ENCODE results near the gene SZT2. TPM values are rescaled to one million over a fixed set of nuclear protein-coding genes. Genes with fewer than 3 reads are reported as not detected.
"Not testable (repeated sequence)": the region's sequence is repeated elsewhere in the genome, so short reads cannot be mapped to it uniquely, and the experiment has no call there.

SZT2 gene
- total RNA-seq, 1 experiment from 2014 or later, result 31.3 TPM

DNA sequence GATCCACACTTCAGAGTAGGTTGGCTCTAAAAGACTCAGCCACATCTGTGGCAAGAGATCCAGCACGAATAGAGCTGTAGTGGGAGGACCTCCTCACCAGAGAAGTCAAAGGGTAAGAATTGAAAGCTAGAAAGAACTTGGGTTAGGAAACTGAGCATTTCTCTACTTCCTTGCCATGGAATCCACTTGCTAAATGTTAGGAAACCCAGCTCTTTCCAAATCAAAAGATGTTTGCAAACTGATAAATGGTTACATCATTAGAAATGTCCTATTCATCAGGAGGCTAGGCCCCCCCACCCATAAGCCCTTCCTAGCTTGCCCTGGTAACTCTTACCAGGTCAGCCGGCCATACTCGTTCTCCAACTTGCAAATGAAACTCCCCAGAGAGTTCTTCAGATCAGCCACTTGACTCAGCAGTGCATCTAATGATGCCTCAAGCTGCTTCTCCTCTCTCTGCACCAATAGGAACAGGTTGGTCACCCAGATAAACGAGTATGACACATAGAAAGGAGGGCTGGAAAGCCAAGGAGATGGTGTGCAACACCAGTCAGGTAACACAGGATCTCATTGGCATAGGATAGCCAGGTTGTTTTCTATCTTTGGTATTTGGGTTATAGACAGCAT lies 1.6 kb upstream of the SZT2 start:
- Histone ChIP-seq H3K27me3 (ENCODE audit: low read length) (no peaks in the 10 kb centered on the region), H3K9ac (ENCODE audit: low read length) (peak overlapping the region; percentile 93), H3K79me2 (ENCODE audit: low read length) (peaks cover 54% of the 10 kb centered on the region), H3K4me2 (ENCODE audit: low read depth, low read length, poor library complexity, severe bottlenecking) (peak overlapping the region; percentile 83), H3K4me1 (ENCODE audit: low read length) (peaks cover 27% of the 10 kb centered on the region), H3K27ac (ENCODE audit: low read length) (no peak overlapping the region; the same call in 1 of the 2 replicates), H2AFZ (ENCODE audit: low read length) (no peak overlapping the region), H3K4me3 (ENCODE audit: low read length) (peak overlapping the region; percentile 98), H3K36me3 (ENCODE audit: insufficient read depth, low read length) (peaks cover 30% of the 10 kb centered on the region; the same call in 1 of the 2 replicates), H3K9me3 (ENCODE audit: low read length) (no peaks in the 10 kb centered on the region), H3K9me2 (replicated peaks; ENCODE audit: insufficient read depth, low read length) (no peaks in the 10 kb centered on the region), H4K20me1 (ENCODE audit: insufficient read depth, low read depth, low read length) (0 out of 2 replicates have a peak, but pooled peaks cover 13% of the 10 kb centered on the region)
- peak; percentile 52 for DNase-seq

- H3K27ac ChIP-seq (ENCODE audit: low read length), result peak overlapping the region; percentile 7; the same call in 1 of the 2 replicates
- H2AFZ ChIP-seq (ENCODE audit: low read length), result no peak overlapping the region
- no peak for DNase-seq
- H3K9me2 ChIP-seq (replicated peaks; ENCODE audit: insufficient read depth, low read length), result no peaks in the 10 kb centered on the region
- peaks cover 59% of the 10 kb centered on the region for H3K79me2 ChIP-seq (ENCODE audit: low read length)
- peak overlapping the region; percentile 98 for H3K4me3 ChIP-seq (ENCODE audit: low read length)
- no peaks in the 10 kb centered on the region for H3K27me3 ChIP-seq (ENCODE audit: low read length)
- H3K9ac ChIP-seq (ENCODE audit: low read length), result peak overlapping the region; percentile 93
- no peaks in the 10 kb centered on the region for H3K9me3 ChIP-seq (ENCODE audit: low read length)
- peaks cover 27% of the 10 kb centered on the region for H3K4me1 ChIP-seq (ENCODE audit: low read length)
- peak overlapping the region; percentile 83 for H3K4me2 ChIP-seq (ENCODE audit: low read depth, low read length, poor library complexity, severe bottlenecking)
- peaks cover 30% of the 10 kb centered on the region; the same call in 1 of the 2 replicates for H3K36me3 ChIP-seq (ENCODE audit: insufficient read depth, low read length)
- 0 out of 2 replicates have a peak, but pooled peaks cover 13% of the 10 kb centered on the region for H4K20me1 ChIP-seq (ENCODE audit: insufficient read depth, low read depth, low read length)
Measured at GRCh38 chr1:43388613-43389012, 1.1 kb upstream of the SZT2 start.

DNA sequence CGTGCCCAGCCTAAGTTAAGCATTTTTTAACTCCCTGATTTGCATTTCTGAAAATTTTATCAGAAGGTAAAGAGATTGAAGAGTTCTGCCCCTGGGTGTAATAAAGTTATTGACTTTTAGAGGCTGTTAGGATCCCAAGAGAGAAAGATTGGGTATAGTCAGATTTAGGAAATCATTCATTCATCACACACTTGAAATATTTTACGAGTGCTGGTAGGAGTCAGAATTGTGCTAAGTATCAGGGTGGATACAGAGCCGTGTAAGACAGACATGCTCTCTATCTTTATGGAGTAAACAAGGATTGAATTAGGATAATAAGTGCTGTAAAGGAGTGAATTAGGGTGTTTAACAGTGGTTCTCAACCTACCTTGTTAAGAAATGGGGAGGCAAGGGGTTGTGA lies 3.0 kb downstream of the SZT2 start:
- Histone ChIP-seq H3K9ac (ENCODE audit: low read length) (no peak overlapping the region), H3K4me2 (ENCODE audit: low read depth, low read length, poor library complexity, severe bottlenecking) (no peak overlapping the region), H3K36me3 (ENCODE audit: insufficient read depth, low read length) (peaks cover 5% of the 10 kb centered on the region; the same call in 1 of the 2 replicates), H3K79me2 (ENCODE audit: low read length) (peaks cover 83% of the 10 kb centered on the region), H3K4me3 (ENCODE audit: low read length) (no peak overlapping the region), H3K27me3 (ENCODE audit: low read length) (no peaks in the 10 kb centered on the region), H3K4me1 (ENCODE audit: low read length) (peaks cover 26% of the 10 kb centered on the region), H3K27ac (ENCODE audit: low read length) (no peak overlapping the region), H4K20me1 (ENCODE audit: insufficient read depth, low read depth, low read length) (0 out of 2 replicates have a peak, but pooled peaks cover 12% of the 10 kb centered on the region), H3K9me3 (ENCODE audit: low read length) (no peaks in the 10 kb centered on the region), H3K9me2 (replicated peaks; ENCODE audit: insufficient read depth, low read length) (no peaks in the 10 kb centered on the region), H2AFZ (ENCODE audit: low read length) (no peak overlapping the region)
- DNase-seq, result no peak

DNA sequence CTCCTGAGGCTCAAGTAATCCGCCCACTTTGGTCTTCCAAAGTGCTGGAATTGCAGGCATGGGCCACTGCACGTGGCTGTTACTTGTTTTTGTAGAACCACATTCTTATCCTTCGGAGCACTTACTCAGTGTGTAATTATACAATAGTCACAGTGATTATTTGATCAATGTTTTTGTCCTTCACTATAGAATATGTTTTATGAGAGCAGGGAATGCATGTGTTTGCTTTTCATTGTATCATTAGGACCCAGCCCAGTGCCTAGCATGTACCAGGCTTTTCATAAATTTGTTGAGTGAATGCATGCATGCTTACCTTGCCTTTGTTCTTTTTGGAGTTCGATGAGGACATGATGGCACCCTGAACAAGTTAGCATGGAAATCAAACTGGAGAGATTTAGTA lies 5.8 kb downstream of the SZT2 start:
- peaks cover 11% of the 10 kb centered on the region for H3K4me1 ChIP-seq (ENCODE audit: low read length)
- no peaks in the 10 kb centered on the region for H3K9me2 ChIP-seq (replicated peaks; ENCODE audit: insufficient read depth, low read length)
- H3K4me3 ChIP-seq (ENCODE audit: low read length), result no peak overlapping the region
- no peaks in the 10 kb centered on the region for H3K27me3 ChIP-seq (ENCODE audit: low read length)
- no peak overlapping the region for H3K27ac ChIP-seq (ENCODE audit: low read length)
- no peak overlapping the region for H2AFZ ChIP-seq (ENCODE audit: low read length)
- H4K20me1 ChIP-seq (ENCODE audit: insufficient read depth, low read depth, low read length), result no peaks in the 10 kb centered on the region
- H3K79me2 ChIP-seq (ENCODE audit: low read length), result peaks cover 66% of the 10 kb centered on the region
- DNase-seq, result no peak
- H3K4me2 ChIP-seq (ENCODE audit: low read depth, low read length, poor library complexity, severe bottlenecking), result no peak overlapping the region
- H3K36me3 ChIP-seq (ENCODE audit: insufficient read depth, low read length), result peaks cover 4% of the 10 kb centered on the region; the same call in 1 of the 2 replicates
- H3K9ac ChIP-seq (ENCODE audit: low read length), result no peak overlapping the region
- H3K9me3 ChIP-seq (ENCODE audit: low read length), result no peaks in the 10 kb centered on the region

- Histone ChIP-seq H3K4me2 (ENCODE audit: low read depth, low read length, poor library complexity, severe bottlenecking) (no peak overlapping the region), H4K20me1 (ENCODE audit: insufficient read depth, low read depth, low read length) (no peaks in the 10 kb centered on the region), H3K4me3 (ENCODE audit: low read length) (no peak overlapping the region), H3K9me2 (replicated peaks; ENCODE audit: insufficient read depth, low read length) (no peaks in the 10 kb centered on the region), H2AFZ (ENCODE audit: low read length) (no peak overlapping the region), H3K4me1 (ENCODE audit: low read length) (peaks cover 6% of the 10 kb centered on the region), H3K79me2 (ENCODE audit: low read length) (peaks cover 62% of the 10 kb centered on the region), H3K36me3 (ENCODE audit: insufficient read depth, low read length) (peaks cover 4% of the 10 kb centered on the region; the same call in 1 of the 2 replicates), H3K27me3 (ENCODE audit: low read length) (no peaks in the 10 kb centered on the region), H3K27ac (ENCODE audit: low read length) (no peak overlapping the region), H3K9ac (ENCODE audit: low read length) (no peak overlapping the region), H3K9me3 (ENCODE audit: low read length) (no peaks in the 10 kb centered on the region)
- no peak for DNase-seq
Measured at GRCh38 chr1:43396059-43396458, 6.4 kb downstream of the SZT2 start.

- Histone ChIP-seq H3K79me2 (ENCODE audit: low read length) (peaks cover 54% of the 10 kb centered on the region), H3K27ac (ENCODE audit: low read length) (no peak overlapping the region), H3K9ac (ENCODE audit: low read length) (no peak overlapping the region), H4K20me1 (ENCODE audit: insufficient read depth, low read depth, low read length) (peaks cover 4% of the 10 kb centered on the region; the same call in 1 of the 2 replicates), H3K4me2 (ENCODE audit: low read depth, low read length, poor library complexity, severe bottlenecking) (no peak overlapping the region), H3K9me3 (ENCODE audit: low read length) (no peaks in the 10 kb centered on the region), H3K4me3 (ENCODE audit: low read length) (no peak overlapping the region), H3K27me3 (ENCODE audit: low read length) (no peaks in the 10 kb centered on the region), H3K4me1 (ENCODE audit: low read length) (no peaks in the 10 kb centered on the region), H2AFZ (ENCODE audit: low read length) (no peak overlapping the region), H3K36me3 (ENCODE audit: insufficient read depth, low read length) (peaks cover 4% of the 10 kb centered on the region; the same call in 1 of the 2 replicates), H3K9me2 (replicated peaks; ENCODE audit: insufficient read depth, low read length) (no peaks in the 10 kb centered on the region)
- DNase-seq, result no peak
Measured at GRCh38 chr1:43398227-43398626, 8.5 kb downstream of the SZT2 start.

DNA sequence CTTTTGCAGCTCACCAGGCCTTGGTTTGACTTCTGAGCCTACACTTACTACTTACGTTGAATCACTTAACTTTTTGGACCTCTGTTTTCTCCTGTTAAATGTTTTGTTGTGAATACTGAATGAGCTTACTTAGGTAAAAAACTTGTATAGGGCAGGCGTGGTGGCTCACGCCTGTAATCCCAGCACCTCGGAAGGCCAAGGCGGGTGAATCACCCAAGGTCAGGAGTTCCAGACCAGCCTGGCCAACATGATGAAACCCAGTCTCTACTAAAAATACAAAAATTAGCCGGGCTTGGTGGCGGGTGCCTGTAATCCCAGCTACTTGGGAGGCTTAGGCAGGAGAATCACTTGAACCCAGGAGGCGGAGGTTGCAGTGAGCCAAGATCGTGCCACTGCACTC lies 10.7 kb downstream of the SZT2 start:
- H2AFZ ChIP-seq (ENCODE audit: low read length); H3K27me3 ChIP-seq (ENCODE audit: low read length); H3K9me2 ChIP-seq (replicated peaks; ENCODE audit: insufficient read depth, low read length); H3K4me2 ChIP-seq (ENCODE audit: low read depth, low read length, poor library complexity, severe bottlenecking); DNase-seq; H3K9ac ChIP-seq (ENCODE audit: low read length); H3K36me3 ChIP-seq (ENCODE audit: insufficient read depth, low read length); H3K27ac ChIP-seq (ENCODE audit: low read length); H3K4me3 ChIP-seq (ENCODE audit: low read length); H3K4me1 ChIP-seq (ENCODE audit: low read length); H3K9me3 ChIP-seq (ENCODE audit: low read length); H4K20me1 ChIP-seq (ENCODE audit: insufficient read depth, low read depth, low read length): not testable (repeated sequence)
- peaks cover 39% of the 10 kb centered on the region for H3K79me2 ChIP-seq (ENCODE audit: low read length)

DNA sequence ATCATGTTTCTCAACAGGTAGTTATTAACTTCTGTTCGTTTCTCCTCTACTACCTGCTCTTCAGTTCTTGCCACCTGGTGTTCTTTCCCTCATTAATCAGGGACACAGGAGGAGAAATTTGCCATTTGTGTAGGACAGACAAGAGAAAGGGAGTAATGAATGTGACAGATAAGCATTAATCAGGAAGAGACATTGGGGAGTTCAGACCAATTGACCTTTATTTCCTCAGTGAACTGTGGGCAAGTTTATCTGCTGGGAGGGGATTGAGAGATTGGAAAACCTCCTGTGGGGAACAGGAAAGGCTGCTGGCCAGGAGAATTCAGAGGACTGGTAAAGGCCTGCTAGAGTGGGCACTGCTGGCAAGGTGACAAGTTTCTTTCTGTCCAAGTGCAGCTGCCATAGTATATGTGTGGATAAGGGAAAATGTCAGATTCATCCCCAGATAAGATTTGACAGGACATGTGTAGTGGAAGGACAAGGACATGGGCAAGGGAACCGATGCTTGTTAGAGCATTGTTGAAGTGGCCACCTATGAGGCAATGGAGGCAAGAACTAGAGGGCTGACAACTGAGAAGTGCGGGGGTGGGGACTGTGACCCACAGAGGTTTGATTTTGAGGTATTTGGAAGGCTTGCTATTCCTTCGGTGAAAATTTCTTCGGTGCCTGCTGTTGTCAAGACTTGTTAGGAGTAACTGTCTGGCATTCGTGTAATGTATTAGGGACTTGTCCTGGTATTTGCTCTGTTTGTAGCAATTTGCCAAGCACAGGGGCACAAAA lies 12.6 kb downstream of the SZT2 start:
- Histone ChIP-seq H3K9me2 (replicated peaks; ENCODE audit: insufficient read depth, low read length) (no peaks in the 10 kb centered on the region), H3K4me2 (ENCODE audit: low read depth, low read length, poor library complexity, severe bottlenecking) (no peak overlapping the region), H2AFZ (ENCODE audit: low read length) (no peak overlapping the region), H3K9ac (ENCODE audit: low read length) (no peak overlapping the region), H3K4me1 (ENCODE audit: low read length) (no peaks in the 10 kb centered on the region), H3K4me3 (ENCODE audit: low read length) (no peak overlapping the region), H3K36me3 (ENCODE audit: insufficient read depth, low read length) (peaks cover 13% of the 10 kb centered on the region; the same call in 1 of the 2 replicates), H4K20me1 (ENCODE audit: insufficient read depth, low read depth, low read length) (peaks cover 4% of the 10 kb centered on the region; the same call in 1 of the 2 replicates), H3K27me3 (ENCODE audit: low read length) (no peaks in the 10 kb centered on the region), H3K9me3 (ENCODE audit: low read length) (no peaks in the 10 kb centered on the region), H3K79me2 (ENCODE audit: low read length) (peaks cover 22% of the 10 kb centered on the region), H3K27ac (ENCODE audit: low read length) (no peak overlapping the region)
- DNase-seq, result no peak
